IMR-90 (cell line): Measurements from ENCODE around the gene NDUFAF8. TPM values are rescaled to one million over a fixed set of nuclear protein-coding genes. Genes with fewer than 3 reads are reported as not detected.

Experiments
- ATAC-seq: fragments of 200-7000 bp; cut with Tn5 transposase; 2 replicates; pipeline ENCODE4 v1.9.1; 2020; ENCODE audit warnings: low read depth, mild to moderate bottlenecking, moderate library complexity
- BruUV-seq: library from RNA; stranded (reverse); fragments of 400-500 nt; replicated peaks from 2 replicates; lab custom pipeline; 2021; lab: Mats Ljungman, UMichigan
- CTCF ChIA-PET: fragments of 300-600 bp; formaldehyde crosslinking; extraction: SDS; loops from one replicate; lab custom pipeline; 2021; ENCODE audit warnings: antibody characterized with exemption; lab: Yijun Ruan, JAX
- POLR2A ChIA-PET: fragments of 300-600 bp; sonication (Branson Sonifier 250); formaldehyde crosslinking; loops from one replicate; lab custom pipeline; 2022; ENCODE audit warnings: antibody characterized with exemption; ENCODE audit not compliant: unreplicated experiment; lab: Charles Lee
- DNase-seq: peaks from one replicate; pipeline ENCODE4 v3.0.0; 2013
- H2AFZ ChIP-seq: replicated peaks from 2 replicates; pipeline ENCODE3; 2013; ENCODE audit warnings: low read length, mild to moderate bottlenecking; ENCODE audit not compliant: poor library complexity
- H2AK5ac ChIP-seq: 2 replicates; pipeline ENCODE4 v1.6.1; 2013; ENCODE audit warnings: low read depth, low read length, inconsistent platforms
- H2AK9ac ChIP-seq: replicated peaks from 2 replicates; pipeline ENCODE3; 2013; ENCODE audit warnings: mild to moderate bottlenecking, low read depth, low read length, moderate library complexity; ENCODE audit not compliant: poor library complexity
- H2BK120ac ChIP-seq: 2 replicates; pipeline ENCODE4 v1.6.1; 2013; ENCODE audit warnings: low read depth, low read length, inconsistent platforms
- H2BK15ac ChIP-seq: 3 replicates; pipeline ENCODE4 v1.6.1; 2013; ENCODE audit warnings: low read depth, low read length, inconsistent platforms
- H2BK20ac ChIP-seq: 2 replicates; pipeline ENCODE4 v1.6.1; 2013; ENCODE audit warnings: low read depth, mild to moderate bottlenecking, inconsistent platforms, low read length, moderate library complexity
- H2BK5ac ChIP-seq: 2 replicates; pipeline ENCODE4 v1.6.1; 2013; ENCODE audit warnings: mild to moderate bottlenecking, low read depth, low read length, inconsistent platforms; ENCODE audit not compliant: poor library complexity, severe bottlenecking
- H3K14ac ChIP-seq: replicated peaks from 2 replicates; pipeline ENCODE4 v1.6.1; 2013; ENCODE audit warnings: low read depth, low read length, inconsistent platforms
- H3K18ac ChIP-seq: 2 replicates; pipeline ENCODE4 v1.6.1; 2013; ENCODE audit warnings: low read depth, low read length, control low read depth
- H3K23ac ChIP-seq: 2 replicates; pipeline ENCODE4 v1.6.1; 2013; ENCODE audit warnings: low read depth, low read length, inconsistent platforms
- H3K27ac ChIP-seq: 2 replicates; pipeline ENCODE4 v1.5.1; 2013; ENCODE audit warnings: mild to moderate bottlenecking, control low read depth, low read length; ENCODE audit not compliant: insufficient read depth
- H3K27me3 ChIP-seq: 2 replicates; pipeline ENCODE4 v1.6.1; 2013; ENCODE audit warnings: low read length; ENCODE audit not compliant: control insufficient read depth, insufficient read depth
- H3K36me3 ChIP-seq: 2 replicates; pipeline ENCODE4 v1.6.1; 2013; ENCODE audit warnings: low read length, mixed read lengths; ENCODE audit not compliant: control insufficient read depth, insufficient read depth
- H3K4ac ChIP-seq: 2 replicates; pipeline ENCODE4 v1.6.1; 2013; ENCODE audit warnings: low read depth, low read length, inconsistent platforms
- H3K4me1 ChIP-seq: 2 replicates; pipeline ENCODE4 v1.6.1; 2013; ENCODE audit warnings: low read length, mixed read lengths; ENCODE audit not compliant: control insufficient read depth, insufficient read depth
- H3K4me2 ChIP-seq: 2 replicates; pipeline ENCODE4 v1.6.1; 2013; ENCODE audit warnings: low read depth, mild to moderate bottlenecking, control low read depth, low read length, moderate library complexity
- H3K4me3 ChIP-seq: 2 replicates; pipeline ENCODE4 v1.5.1; 2013; ENCODE audit warnings: low read depth, mild to moderate bottlenecking, control low read depth, low read length, moderate library complexity; ENCODE audit not compliant: insufficient read depth
- H3K56ac ChIP-seq: 2 replicates; pipeline ENCODE4 v1.6.1; 2013; ENCODE audit warnings: low read length, inconsistent platforms; ENCODE audit not compliant: insufficient read depth; ENCODE audit errors: extremely low read depth
- H3K79me1 ChIP-seq, 2 experiments: 2 replicates each; pipeline ENCODE4 v1.6.1; 2013; ENCODE audit warnings: low read length in 2 of 2, inconsistent platforms in 1 of 2, low read depth in 1 of 2
- H3K9ac ChIP-seq: 2 replicates; pipeline ENCODE4 v1.6.1; 2013; ENCODE audit warnings: low read depth, low read length, control low read depth
- H3K9me1 ChIP-seq: 2 replicates; pipeline ENCODE4 v1.6.1; 2013; ENCODE audit warnings: low read length, inconsistent platforms; ENCODE audit not compliant: insufficient read depth
- H3K9me3 ChIP-seq: 2 replicates; pipeline ENCODE4 v1.6.1; 2013; ENCODE audit warnings: low read length; ENCODE audit not compliant: control insufficient read depth, insufficient read depth
- H4K20me1 ChIP-seq: 2 replicates; pipeline ENCODE4 v1.6.1; 2013; ENCODE audit warnings: low read length, inconsistent platforms; ENCODE audit not compliant: insufficient read depth
- H4K5ac ChIP-seq: 2 replicates; pipeline ENCODE4 v1.6.1; 2013; ENCODE audit warnings: mild to moderate bottlenecking, low read depth, low read length, control low read depth
- H4K8ac ChIP-seq, 2 experiments: 2 replicates each; pipeline ENCODE4 v1.6.1; 2013; ENCODE audit warnings: low read depth in 2 of 2, low read length in 2 of 2, control low read depth in 1 of 2, inconsistent platforms in 1 of 2
- H4K91ac ChIP-seq: 2 replicates; pipeline ENCODE4 v1.6.1; 2013; ENCODE audit warnings: low read depth, low read length, inconsistent platforms; ENCODE audit not compliant: insufficient read depth
- CEBPB ChIP-seq: IDR thresholded peaks from 2 replicates; pipeline ENCODE4 v1.6.1; 2012; ENCODE audit warnings: low read depth, low read length, improper control_type of control experiment
- CHD1 ChIP-seq: IDR thresholded peaks from 2 replicates; pipeline ENCODE4 v1.6.1; 2012; ENCODE audit warnings: low read depth, low read length, improper control_type of control experiment
- FOS ChIP-seq: fragments of 150-350 bp; IDR thresholded peaks from 2 replicates; pipeline ENCODE4 v1.6.1; 2016; ENCODE audit warnings: low read depth, low read length
- MAFK ChIP-seq: IDR thresholded peaks from 2 replicates; pipeline ENCODE4 v1.6.1; 2012; ENCODE audit warnings: low read depth, low read length, improper control_type of control experiment
- POLR2A ChIP-seq: IDR thresholded peaks from 2 replicates; pipeline ENCODE4 v1.6.1; 2012; ENCODE audit warnings: mild to moderate bottlenecking, low read depth, low read length
- RCOR1 ChIP-seq: IDR thresholded peaks from 2 replicates; pipeline ENCODE4 v1.6.1; 2012; ENCODE audit warnings: mild to moderate bottlenecking, low read length, improper control_type of control experiment; ENCODE audit not compliant: insufficient replicate concordance
- RFX5 ChIP-seq: IDR thresholded peaks from 2 replicates; pipeline ENCODE4 v1.8.0; 2012; ENCODE audit warnings: low read depth, mild to moderate bottlenecking, low read length, moderate library complexity
- WGBS, 2 experiments: methylation state at CpG; one replicate each; pipeline versions ENCODE4 v1.1.5 to v1.1.7; 2013; ENCODE audit warnings: missing lambda C conversion rate in 2 of 2; ENCODE audit not compliant: insufficient read length in 1 of 2; ENCODE audit errors: extremely low coverage in 2 of 2; 5-methylcytosine and 5-hydroxymethylcytosine counted together
- dilution Hi-C: fragments of 300-500 bp; cut with HindIII; formaldehyde crosslinking; loops from one replicate; pipeline ENCODE4 v1.14.3; 2018; ENCODE audit warnings: low sequenced_read_pairs; ENCODE audit not compliant: unreplicated experiment
- in situ Hi-C: fragments of 300-500 bp; cut with MboI; formaldehyde crosslinking; loops from 3 replicates; pipeline ENCODE4 v1.14.3; 2019; ENCODE audit warnings: low sequenced_read_pairs, inconsistent platforms, mixed read lengths
- intact Hi-C: fragments of 100-400 bp; cut with micrococcal nuclease; formaldehyde crosslinking; loops from 2 replicates; pipeline ENCODE4 v1.10.0; 2022
- polyA plus RNA-seq, 3 experiments: library from polyadenylated mRNA; depleted of rRNA; stranded (reverse); fragments of >200 nt; gene quantifications; 2 replicates each; pipeline ENCODE4 v1.2.3, GENCODE V29; 2012; ENCODE audit warnings: low replicate concordance in 1 of 3
- total RNA-seq: library from RNA; depleted of rRNA; stranded (reverse); fragments of >200 nt; gene quantifications from 2 replicates; pipeline ENCODE4 v1.2.3, GENCODE V29; 2012; rRNA removed

The NDUFAF8 gene
- total and polyA plus RNA-seq, 2 of the 4 experiments (the other 2 are of a cell fraction): 11.1 to 65.0 TPM

GRCh38 chr17:81290230-81290629 lies 51.1 kb downstream of the NDUFAF8 start:
- POLR2A ChIA-PET: no interaction called here
- in situ Hi-C loops: no loop called here
- peaks cover 29% of the 10 kb centered on the region for H4K20me1 ChIP-seq

More at GRCh38 chr17:81290230-81290629, 51.1 kb downstream of the NDUFAF8 start:
- no peak overlapping the region for H2BK15ac ChIP-seq
- H3K4me2 ChIP-seq: no peak overlapping the region
- CTCF ChIA-PET: no interaction called here
- WGBS, 2 experiments: no CpG with 5 or more reads among the region's 5 CpGs
- no peaks in the 10 kb centered on the region; the same call in 1 of the 2 replicates for H3K9me1 ChIP-seq
- dilution Hi-C loops (no loop called here), intact Hi-C loops (no loop called here)
- H2AK5ac ChIP-seq: no peak overlapping the region
- H3K18ac ChIP-seq: no peak overlapping the region
- H2AFZ ChIP-seq: no peak overlapping the region
- H2BK120ac ChIP-seq: no peak overlapping the region
- no TSS peak for BruUV-seq
- no peak overlapping the region for H3K23ac ChIP-seq
- H4K91ac ChIP-seq: no peak overlapping the region
- no peak overlapping the region for H4K8ac ChIP-seq
- no peak overlapping the region for H2BK20ac ChIP-seq
- peaks cover 14 to 79% of the 10 kb centered on the region in 2 experiments for H3K79me1 ChIP-seq
- H2BK5ac ChIP-seq: no peak overlapping the region
- H3K4ac ChIP-seq: no peak overlapping the region
- no peak overlapping the region for H3K9ac ChIP-seq
- H4K5ac ChIP-seq: no peak overlapping the region
- no peak overlapping the region for H3K4me3 ChIP-seq
- ATAC-seq (no peak), DNase-seq (no peak)
- H3K4me1 ChIP-seq: peaks cover 3% of the 10 kb centered on the region; the same call in 1 of the 2 replicates
- no peak for TF ChIP-seq CHD1
- no peak for TF ChIP-seq RCOR1
- TF ChIP-seq RFX5: no peak
- no peak for TF ChIP-seq FOS
- TF ChIP-seq MAFK: no peak
- TF ChIP-seq POLR2A: no peak
- TF ChIP-seq CEBPB: no peak
- no peak overlapping the region for H3K14ac ChIP-seq
- H3K27me3 ChIP-seq: no peaks in the 10 kb centered on the region
- peaks cover 30% of the 10 kb centered on the region for H3K36me3 ChIP-seq
- H3K27ac ChIP-seq: no peak overlapping the region
- H3K56ac ChIP-seq: no peak overlapping the region
- no peak overlapping the region for H2AK9ac ChIP-seq
- H3K9me3 ChIP-seq: no peaks in the 10 kb centered on the region

Other genes starting within 250 kb of the NDUFAF8 start
- gene CHMP6, start 247.5 kb upstream of the NDUFAF8 start, total RNA-seq: 5.0 and 7.2 TPM in 2 replicates
- 40.3 and 44.2 TPM in 2 replicates for gene CHMP6, start 247.5 kb upstream of the NDUFAF8 start, polyA plus RNA-seq (2012; rRNA removed)
- 18.3 and 22.8 TPM in 2 replicates for gene BAIAP2, start 204.2 kb upstream of the NDUFAF8 start, total RNA-seq
- 32.6 and 36.1 TPM in 2 replicates for gene BAIAP2, start 204.2 kb upstream of the NDUFAF8 start, polyA plus RNA-seq (2012; rRNA removed)
- not detected in 2 replicates for gene PVALEF, start 73.8 kb upstream of the NDUFAF8 start, total RNA-seq
- gene PVALEF, start 73.8 kb upstream of the NDUFAF8 start, polyA plus RNA-seq (2012; rRNA removed): not detected in 2 replicates
- under 0.01 TPM in 1 of 2 replicates, not detected in the other for gene AATK, start 73.1 kb upstream of the NDUFAF8 start, total RNA-seq
- 0.21 and 0.26 TPM in 2 replicates for gene AATK, start 73.1 kb upstream of the NDUFAF8 start, polyA plus RNA-seq (2012; rRNA removed)
- 4.8 and 5.3 TPM in 2 replicates for gene CEP131, start 16.4 kb upstream of the NDUFAF8 start, total RNA-seq
- 9.6 and 12.3 TPM in 2 replicates for gene CEP131, start 16.4 kb upstream of the NDUFAF8 start, polyA plus RNA-seq (2012; rRNA removed)
- gene TEPSIN, start 263 bp upstream of the NDUFAF8 start, total RNA-seq: 3.2 and 3.3 TPM in 2 replicates
- 28.1 and 36.1 TPM in 2 replicates for gene TEPSIN, start 263 bp upstream of the NDUFAF8 start, polyA plus RNA-seq (2012; rRNA removed)
- 12.7 and 14.2 TPM in 2 replicates for gene SLC38A10, start 56.0 kb downstream of the NDUFAF8 start, total RNA-seq
- 46.7 and 53.2 TPM in 2 replicates for gene SLC38A10, start 56.0 kb downstream of the NDUFAF8 start, polyA plus RNA-seq (2012; rRNA removed)
- gene BAHCC1, start 156.1 kb downstream of the NDUFAF8 start, total RNA-seq: 0.36 and 0.83 TPM in 2 replicates
- gene BAHCC1, start 156.1 kb downstream of the NDUFAF8 start, polyA plus RNA-seq (2012; rRNA removed): 7.8 and 8.1 TPM in 2 replicates